Measurements from ENCODE around the gene SWT1.

The SWT1 gene

DNA sequence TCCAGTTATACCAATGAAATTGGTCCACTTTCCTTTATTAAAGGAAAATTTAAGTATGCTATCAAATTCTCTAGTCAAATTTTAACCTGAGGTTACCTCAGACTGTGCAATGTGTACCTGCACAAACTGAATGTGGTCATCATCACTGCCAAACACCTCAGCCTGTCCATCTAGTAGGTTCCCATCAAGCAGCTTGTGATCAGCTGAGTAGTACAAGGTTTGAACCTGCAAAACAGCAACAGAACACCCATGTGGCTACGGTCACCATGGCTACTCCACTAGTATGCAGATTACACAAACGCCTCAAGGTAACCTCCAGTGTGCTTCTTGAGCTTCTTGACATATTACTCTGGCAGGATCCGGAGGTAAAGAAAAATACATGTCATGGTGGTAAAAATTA is 148.5 kb downstream of the SWT1 start:
- peaks cover 100% of the 10 kb centered on the region for H3K36me3 ChIP-seq (ENCODE audit: insufficient read depth, low read length)
- H3K79me2 ChIP-seq (ENCODE audit: insufficient read depth, low read length): peaks cover 32% of the 10 kb centered on the region
- H3K4me3 ChIP-seq (ENCODE audit: low read depth in 1 of 2, low read length in 2 of 2): no peak overlapping the region
- no peak overlapping the region for H3K9ac ChIP-seq (ENCODE audit: low read depth, low read length)
- no peaks in the 10 kb centered on the region for H3K4me1 ChIP-seq (ENCODE audit: insufficient read depth, low read length)
- no peaks in the 10 kb centered on the region for H3K9me3 ChIP-seq (ENCODE audit: insufficient read depth, low read length, severe bottlenecking)
- no peak overlapping the region for H3K4me2 ChIP-seq (ENCODE audit: insufficient read depth, low read length)
- DNase-seq (no peak), ATAC-seq (ENCODE audit: insufficient read depth, low read depth) (no peak; the same call in 2 of the 3 replicates)
- H4K20me1 ChIP-seq (ENCODE audit: insufficient read depth, low read length): peaks cover 38% of the 10 kb centered on the region; the same call in 1 of the 2 replicates
- H3K27ac ChIP-seq (ENCODE audit: low read length): no peak overlapping the region
- no peaks in the 10 kb centered on the region for H3K27me3 ChIP-seq (ENCODE audit: insufficient read depth, low read length, poor library complexity)
- H2AFZ ChIP-seq (ENCODE audit: low read depth, low read length): no peak overlapping the region
- TF ChIP-seq, protein P1, sequence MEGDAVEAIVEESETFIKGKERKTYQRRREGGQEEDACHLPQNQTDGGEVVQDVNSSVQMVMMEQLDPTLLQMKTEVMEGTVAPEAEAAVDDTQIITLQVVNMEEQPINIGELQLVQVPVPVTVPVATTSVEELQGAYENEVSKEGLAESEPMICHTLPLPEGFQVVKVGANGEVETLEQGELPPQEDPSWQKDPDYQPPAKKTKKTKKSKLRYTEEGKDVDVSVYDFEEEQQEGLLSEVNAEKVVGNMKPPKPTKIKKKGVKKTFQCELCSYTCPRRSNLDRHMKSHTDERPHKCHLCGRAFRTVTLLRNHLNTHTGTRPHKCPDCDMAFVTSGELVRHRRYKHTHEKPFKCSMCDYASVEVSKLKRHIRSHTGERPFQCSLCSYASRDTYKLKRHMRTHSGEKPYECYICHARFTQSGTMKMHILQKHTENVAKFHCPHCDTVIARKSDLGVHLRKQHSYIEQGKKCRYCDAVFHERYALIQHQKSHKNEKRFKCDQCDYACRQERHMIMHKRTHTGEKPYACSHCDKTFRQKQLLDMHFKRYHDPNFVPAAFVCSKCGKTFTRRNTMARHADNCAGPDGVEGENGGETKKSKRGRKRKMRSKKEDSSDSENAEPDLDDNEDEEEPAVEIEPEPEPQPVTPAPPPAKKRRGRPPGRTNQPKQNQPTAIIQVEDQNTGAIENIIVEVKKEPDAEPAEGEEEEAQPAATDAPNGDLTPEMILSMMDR (IDR thresholded peaks at IDR 0.05; ENCODE audit: borderline replicate concordance, extremely low read depth, low read length, poor library complexity, severe bottlenecking): no peak
- TF ChIP-seq EZH2 (IDR thresholded peaks at IDR 0.05; ENCODE audit: borderline replicate concordance, low read depth, low read length, severe bottlenecking): no peak

DNA sequence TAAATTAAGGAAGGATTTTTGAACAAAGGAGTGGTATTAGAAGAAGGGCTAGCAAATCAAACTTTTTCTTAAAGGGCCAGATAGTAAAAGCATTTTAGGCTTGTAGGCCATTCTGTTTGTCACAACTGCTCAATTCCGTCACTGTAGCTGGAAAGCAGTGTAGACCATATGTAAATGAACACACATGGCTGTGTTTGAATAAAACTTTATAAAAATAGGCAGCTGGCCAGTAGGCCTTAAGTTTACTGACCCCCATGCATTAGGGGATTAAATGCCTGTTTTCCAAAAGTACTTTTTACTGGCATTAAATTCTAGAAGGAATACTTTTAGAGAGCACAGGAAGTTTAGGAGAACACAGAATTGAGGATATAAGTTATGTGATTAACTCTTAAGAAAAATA is 151.2 kb downstream of the SWT1 start:
- Histone ChIP-seq H3K36me3 (ENCODE audit: insufficient read depth, low read length) (peaks cover 94% of the 10 kb centered on the region), H3K9me3 (ENCODE audit: insufficient read depth, low read length, severe bottlenecking) (no peaks in the 10 kb centered on the region), H4K20me1 (ENCODE audit: insufficient read depth, low read length) (peaks cover 63% of the 10 kb centered on the region), H3K27ac (ENCODE audit: low read length) (no peak overlapping the region), H3K4me1 (ENCODE audit: insufficient read depth, low read length) (peaks cover 10% of the 10 kb centered on the region), H3K79me2 (ENCODE audit: insufficient read depth, low read length) (peaks cover 59% of the 10 kb centered on the region), H3K4me3 (ENCODE audit: low read depth in 1 of 2, low read length in 2 of 2) (no peak overlapping the region), H3K27me3 (ENCODE audit: insufficient read depth, low read length, poor library complexity) (no peaks in the 10 kb centered on the region), H3K9ac (ENCODE audit: low read depth, low read length) (no peak overlapping the region), H3K4me2 (ENCODE audit: insufficient read depth, low read length) (no peak overlapping the region), H2AFZ (ENCODE audit: low read depth, low read length) (no peak overlapping the region)
- no peak for TF ChIP-seq EZH2 (IDR thresholded peaks at IDR 0.05; ENCODE audit: borderline replicate concordance, low read depth, low read length, severe bottlenecking)
- TF ChIP-seq, protein P1 (IDR thresholded peaks at IDR 0.05; ENCODE audit: borderline replicate concordance, extremely low read depth, low read length, poor library complexity, severe bottlenecking): no peak
- DNase-seq: no peak
- ATAC-seq (ENCODE audit: insufficient read depth, low read depth): no peak

GRCh38 chr1:185309566-185309965 is 152.6 kb downstream of the SWT1 start:
- H3K79me2 ChIP-seq (ENCODE audit: insufficient read depth, low read length): peaks cover 74% of the 10 kb centered on the region
- H3K36me3 ChIP-seq (ENCODE audit: insufficient read depth, low read length): peaks cover 88% of the 10 kb centered on the region
- H3K4me1 ChIP-seq (ENCODE audit: insufficient read depth, low read length): peaks cover 24% of the 10 kb centered on the region
- no peak for ATAC-seq (ENCODE audit: insufficient read depth, low read depth)
- no peak for TF ChIP-seq EZH2 (IDR thresholded peaks at IDR 0.05; ENCODE audit: borderline replicate concordance, low read depth, low read length, severe bottlenecking)
- TF ChIP-seq, protein P1 (IDR thresholded peaks at IDR 0.05; ENCODE audit: borderline replicate concordance, extremely low read depth, low read length, poor library complexity, severe bottlenecking): no peak
- DNase-seq: no peak
- H3K27me3 ChIP-seq (ENCODE audit: insufficient read depth, low read length, poor library complexity): no peaks in the 10 kb centered on the region
- H3K9ac ChIP-seq (ENCODE audit: low read depth, low read length): no peak overlapping the region
- no peak overlapping the region for H3K4me2 ChIP-seq (ENCODE audit: insufficient read depth, low read length)
- H3K27ac ChIP-seq (ENCODE audit: low read length): no peak overlapping the region
- no peak overlapping the region for H2AFZ ChIP-seq (ENCODE audit: low read depth, low read length)
- H4K20me1 ChIP-seq (ENCODE audit: insufficient read depth, low read length): peaks cover 75% of the 10 kb centered on the region
- no peaks in the 10 kb centered on the region for H3K9me3 ChIP-seq (ENCODE audit: insufficient read depth, low read length, severe bottlenecking)
- no peak overlapping the region for H3K4me3 ChIP-seq (ENCODE audit: low read depth in 1 of 2, low read length in 2 of 2)
